AG10803 (cell line): Measurements from ENCODE around the gene CSTF1.

Experiments used
- DNase-seq: peaks from one replicate; pipeline ENCODE4 v3.0.0; 2010; ENCODE audit warnings: low read depth
- H3K4me3 ChIP-seq: 2 replicates; pipeline ENCODE4 v1.5.1; 2011; ENCODE audit warnings: mild to moderate bottlenecking, low read length, control low read depth
- TF ChIP-seq, protein P1 (sequence below): conservative IDR thresholded peaks from 2 replicates; pipeline ENCODE4 v1.5.1; 2011; ENCODE audit warnings: mild to moderate bottlenecking, low read length, control low read depth, inconsistent platforms

The CSTF1 gene

DNA sequence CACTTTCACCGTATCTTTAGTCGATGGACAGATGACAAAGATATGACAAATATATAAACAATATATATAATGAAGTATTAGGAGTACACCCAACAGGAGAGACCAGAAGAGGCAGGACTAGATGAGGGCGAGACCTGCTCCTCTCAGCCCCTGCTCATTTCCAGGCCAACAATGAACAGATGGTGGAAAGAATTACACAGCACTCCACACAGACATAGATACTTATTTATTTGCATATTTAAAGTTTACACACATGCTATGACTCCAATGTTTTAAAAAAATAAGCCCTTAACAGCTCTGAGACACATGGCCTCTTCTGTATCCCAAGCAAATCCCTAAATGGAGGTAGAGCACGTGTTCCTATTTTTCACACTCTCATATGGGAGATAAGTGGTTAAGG, 23.3 kb upstream of the CSTF1 start:
- no peak for DNase-seq
- no peak overlapping the region for H3K4me3 ChIP-seq
- TF ChIP-seq, protein P1, sequence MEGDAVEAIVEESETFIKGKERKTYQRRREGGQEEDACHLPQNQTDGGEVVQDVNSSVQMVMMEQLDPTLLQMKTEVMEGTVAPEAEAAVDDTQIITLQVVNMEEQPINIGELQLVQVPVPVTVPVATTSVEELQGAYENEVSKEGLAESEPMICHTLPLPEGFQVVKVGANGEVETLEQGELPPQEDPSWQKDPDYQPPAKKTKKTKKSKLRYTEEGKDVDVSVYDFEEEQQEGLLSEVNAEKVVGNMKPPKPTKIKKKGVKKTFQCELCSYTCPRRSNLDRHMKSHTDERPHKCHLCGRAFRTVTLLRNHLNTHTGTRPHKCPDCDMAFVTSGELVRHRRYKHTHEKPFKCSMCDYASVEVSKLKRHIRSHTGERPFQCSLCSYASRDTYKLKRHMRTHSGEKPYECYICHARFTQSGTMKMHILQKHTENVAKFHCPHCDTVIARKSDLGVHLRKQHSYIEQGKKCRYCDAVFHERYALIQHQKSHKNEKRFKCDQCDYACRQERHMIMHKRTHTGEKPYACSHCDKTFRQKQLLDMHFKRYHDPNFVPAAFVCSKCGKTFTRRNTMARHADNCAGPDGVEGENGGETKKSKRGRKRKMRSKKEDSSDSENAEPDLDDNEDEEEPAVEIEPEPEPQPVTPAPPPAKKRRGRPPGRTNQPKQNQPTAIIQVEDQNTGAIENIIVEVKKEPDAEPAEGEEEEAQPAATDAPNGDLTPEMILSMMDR, result no peak

DNA sequence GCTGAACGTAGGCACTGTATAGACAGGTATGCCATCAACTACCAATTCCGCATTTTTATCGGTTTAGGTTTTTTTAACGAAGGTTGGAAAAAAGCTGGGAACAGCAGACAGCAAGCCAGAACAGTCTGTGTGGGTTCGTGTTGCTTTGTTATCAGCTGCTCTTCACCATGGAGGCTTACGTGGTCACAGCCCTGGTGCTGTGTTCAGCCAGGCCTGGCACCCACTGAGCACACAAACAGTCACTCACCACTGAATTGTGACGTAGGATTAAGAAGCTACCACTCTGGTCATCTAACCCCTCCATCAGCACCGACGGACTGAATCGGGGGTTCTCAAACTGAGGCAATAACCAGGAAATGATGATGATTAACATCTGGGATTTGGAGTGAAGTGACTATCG, 20.5 kb upstream of the CSTF1 start:
- H3K4me3 ChIP-seq, result no peak overlapping the region
- TF ChIP-seq, protein P1, result no peak
- no peak for DNase-seq

DNA sequence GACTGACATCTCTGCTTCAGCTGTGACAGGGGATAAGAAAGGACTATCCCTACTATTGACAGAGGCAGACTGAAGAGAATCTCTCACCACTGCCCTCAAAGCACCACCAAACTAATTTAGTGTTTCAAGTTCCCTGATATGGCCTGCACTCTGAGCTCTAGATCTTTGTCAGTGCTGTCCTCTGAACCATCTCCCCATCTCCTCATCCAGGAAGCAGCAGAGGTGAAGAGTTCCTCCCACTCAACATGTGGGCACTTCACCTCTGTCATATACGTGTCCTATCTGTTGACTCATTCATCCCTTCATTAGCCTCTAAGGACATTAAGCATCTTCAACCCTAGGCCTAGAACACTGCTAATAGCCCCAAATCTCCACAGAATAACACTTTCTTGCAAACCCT, 19.6 kb upstream of the CSTF1 start:
- no peak overlapping the region for H3K4me3 ChIP-seq
- DNase-seq, result no peak
- TF ChIP-seq, protein P1, result no peak

DNA sequence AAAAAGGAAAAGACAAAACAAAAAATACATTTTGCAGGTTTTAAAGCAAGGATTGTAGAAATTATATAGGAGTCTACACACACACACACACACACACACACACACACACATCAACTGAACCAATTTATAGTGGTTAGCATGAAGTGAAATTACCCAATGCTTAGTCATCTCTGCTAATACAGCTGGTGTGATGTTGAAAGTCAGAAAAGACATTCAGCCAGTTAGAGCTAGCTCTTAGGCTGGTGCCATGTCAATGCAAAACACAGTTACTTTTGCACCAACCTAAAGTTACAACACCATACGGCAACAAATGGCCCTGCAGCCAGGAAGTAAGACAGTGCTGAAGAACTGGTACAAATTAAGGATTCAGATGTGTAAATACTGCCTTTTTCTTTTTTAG, 18.5 kb upstream of the CSTF1 start:
- DNase-seq, result peak; percentile 99
- TF ChIP-seq, protein P1, result no peak
- H3K4me3 ChIP-seq, result no peak overlapping the region

DNA sequence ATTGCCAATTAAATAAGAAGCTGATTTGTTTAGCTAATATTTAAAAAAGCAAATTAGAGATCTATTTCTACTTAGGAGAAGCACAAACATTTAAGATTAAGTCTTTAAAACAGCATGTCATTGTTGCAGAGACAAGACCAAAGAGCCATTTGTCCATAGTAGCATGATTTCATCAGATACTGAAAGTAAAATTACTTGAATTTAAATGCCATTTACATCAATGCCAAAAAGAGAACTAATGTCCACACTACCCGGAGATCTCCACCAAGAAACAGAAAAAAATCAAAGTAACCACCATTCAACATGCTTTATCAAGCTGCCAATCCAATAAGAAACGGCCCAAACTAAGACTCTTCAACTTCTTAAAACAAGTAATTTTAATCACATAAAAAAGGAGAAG, 16.1 kb upstream of the CSTF1 start:
- no peak overlapping the region for H3K4me3 ChIP-seq
- no peak for DNase-seq
- TF ChIP-seq, protein P1, result no peak

DNA sequence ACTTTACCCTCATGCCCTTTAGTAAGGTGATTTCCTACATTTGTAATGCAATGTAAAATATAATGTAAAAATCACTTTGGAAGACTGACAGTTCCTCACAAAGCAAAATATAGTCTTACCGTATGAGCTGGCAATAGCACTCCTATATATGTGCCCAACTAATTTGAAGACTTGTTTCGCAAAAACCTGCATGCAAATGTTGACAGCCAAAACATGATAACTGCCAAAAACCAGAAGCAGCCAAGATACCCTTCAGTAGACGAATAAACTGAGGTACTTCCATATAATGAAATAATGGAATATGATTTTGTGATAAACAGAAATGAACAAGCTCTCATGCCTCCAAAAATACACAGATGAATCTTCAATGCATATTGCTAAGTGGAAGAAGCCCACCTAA, 14.1 kb upstream of the CSTF1 start:
- TF ChIP-seq, protein P1, result no peak
- H3K4me3 ChIP-seq, result no peak overlapping the region
- no peak for DNase-seq

DNA sequence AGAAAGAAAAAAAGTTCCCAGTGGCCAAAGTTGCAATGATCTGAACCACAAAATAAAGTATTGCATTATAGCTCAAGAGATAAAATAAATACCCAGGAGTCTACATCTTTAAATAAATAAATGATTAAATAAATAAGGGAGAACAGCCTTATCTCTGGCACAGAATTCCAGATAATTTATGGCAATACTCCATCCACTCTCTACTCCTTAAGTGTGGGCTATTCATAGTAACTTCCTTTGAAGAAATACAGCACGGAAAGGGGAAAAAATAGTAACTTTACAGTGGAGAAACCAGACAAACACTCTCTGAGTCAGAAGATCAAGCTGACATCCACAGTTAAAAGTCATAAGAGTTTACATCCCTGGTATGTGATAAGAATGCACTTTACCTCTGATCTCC, 12.1 kb upstream of the CSTF1 start:
- TF ChIP-seq, protein P1, result no peak
- DNase-seq, result no peak
- no peak overlapping the region for H3K4me3 ChIP-seq
